Loucy (cell line): Measurements from ENCODE around the gene FAXDC2.

Source experiments
- EZH2phosphoT487 ChIP-seq: fragments of 200-600 bp; IDR thresholded peaks from 2 replicates; pipeline ENCODE4 v1.6.1; 2018; ENCODE audit warnings: antibody characterized with exemption, mild to moderate bottlenecking, moderate library complexity, borderline replicate concordance
- TF ChIP-seq, protein P1 (sequence below): fragments of 200-600 bp; sonication (generic); conservative IDR thresholded peaks from 2 replicates; pipeline ENCODE4 v1.5.1; 2014; ENCODE audit warnings: mild to moderate bottlenecking, antibody characterized with exemption, low read length

DNA sequence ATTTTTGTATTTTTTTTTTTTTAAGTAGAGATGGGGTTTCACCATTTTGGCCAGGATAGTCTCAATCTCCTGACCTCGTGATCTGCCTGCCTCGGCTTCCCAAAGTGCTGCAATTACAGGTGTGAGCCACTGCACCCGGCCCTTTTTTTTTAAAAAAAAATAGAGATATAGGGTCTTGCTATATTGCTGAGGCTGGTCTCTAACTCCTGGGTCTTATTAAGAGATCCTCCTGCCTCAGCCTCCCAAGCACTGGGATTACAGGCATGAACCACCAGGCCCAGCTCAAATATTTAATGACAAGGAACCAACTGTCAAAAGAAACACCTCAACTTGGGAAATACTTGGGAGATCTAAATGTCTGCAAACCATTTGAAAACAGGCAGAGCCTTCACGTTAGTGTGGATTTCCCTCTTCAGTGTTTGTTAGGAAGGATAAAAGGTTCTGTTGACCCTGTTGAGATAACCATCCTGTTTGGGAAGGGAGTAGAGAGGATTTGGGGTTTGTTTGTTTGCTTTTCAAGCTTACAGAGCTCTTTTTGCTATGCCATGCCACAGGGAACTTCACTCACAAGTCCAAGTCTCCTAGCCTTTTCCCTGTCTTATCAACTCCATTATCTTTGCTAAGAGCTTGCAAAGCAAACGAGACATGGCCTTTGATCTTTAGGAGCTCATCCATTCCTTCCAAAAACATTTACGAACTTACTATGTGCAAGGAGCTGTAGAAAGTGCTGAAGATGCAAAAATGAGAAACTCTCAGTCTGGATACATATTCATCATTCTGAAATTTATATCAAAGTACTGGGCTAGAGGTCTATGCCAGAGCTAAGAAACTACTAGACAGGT is 7.5 kb downstream of the FAXDC2 start:
- TF ChIP-seq, protein P1, sequence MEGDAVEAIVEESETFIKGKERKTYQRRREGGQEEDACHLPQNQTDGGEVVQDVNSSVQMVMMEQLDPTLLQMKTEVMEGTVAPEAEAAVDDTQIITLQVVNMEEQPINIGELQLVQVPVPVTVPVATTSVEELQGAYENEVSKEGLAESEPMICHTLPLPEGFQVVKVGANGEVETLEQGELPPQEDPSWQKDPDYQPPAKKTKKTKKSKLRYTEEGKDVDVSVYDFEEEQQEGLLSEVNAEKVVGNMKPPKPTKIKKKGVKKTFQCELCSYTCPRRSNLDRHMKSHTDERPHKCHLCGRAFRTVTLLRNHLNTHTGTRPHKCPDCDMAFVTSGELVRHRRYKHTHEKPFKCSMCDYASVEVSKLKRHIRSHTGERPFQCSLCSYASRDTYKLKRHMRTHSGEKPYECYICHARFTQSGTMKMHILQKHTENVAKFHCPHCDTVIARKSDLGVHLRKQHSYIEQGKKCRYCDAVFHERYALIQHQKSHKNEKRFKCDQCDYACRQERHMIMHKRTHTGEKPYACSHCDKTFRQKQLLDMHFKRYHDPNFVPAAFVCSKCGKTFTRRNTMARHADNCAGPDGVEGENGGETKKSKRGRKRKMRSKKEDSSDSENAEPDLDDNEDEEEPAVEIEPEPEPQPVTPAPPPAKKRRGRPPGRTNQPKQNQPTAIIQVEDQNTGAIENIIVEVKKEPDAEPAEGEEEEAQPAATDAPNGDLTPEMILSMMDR = no peak
- TF ChIP-seq EZH2phosphoT487 = no peak
